GM21717 (cell line): Measurements from ENCODE around the gene ZNF264.
"Not testable (repeated sequence)": the region's sequence is repeated elsewhere in the genome, so short reads cannot be mapped to it uniquely, and the experiment has no call there.

Experiments used
- ATAC-seq: cut with Tn5 transposase; IDR thresholded peaks from one replicate; pipeline ENCODE4 v1.9.1; 2021; ENCODE audit warnings: mild to moderate bottlenecking, moderate library complexity; ENCODE audit not compliant: unreplicated experiment

ZNF264 gene

DNA sequence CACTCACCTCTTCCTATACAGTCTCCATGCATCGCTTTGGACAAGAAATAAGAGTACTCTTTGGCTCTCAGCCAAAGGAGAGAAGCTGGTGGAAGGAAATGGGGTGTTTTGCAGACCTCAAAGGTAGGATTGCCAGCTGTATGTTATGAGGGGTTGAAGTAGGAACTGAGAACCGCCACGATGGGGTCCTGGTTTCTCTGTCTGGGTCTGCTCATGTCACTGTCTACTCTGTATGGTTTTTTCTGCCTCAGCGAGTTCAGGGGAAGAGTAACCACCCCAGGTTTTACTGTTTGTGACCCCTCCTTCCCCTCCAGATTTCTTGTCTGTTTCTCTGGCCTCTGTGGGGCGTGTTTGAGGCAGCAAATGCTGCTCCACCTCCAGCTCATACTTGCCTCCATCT is 53.2 kb downstream of the ZNF264 start:
- no peak for ATAC-seq

DNA sequence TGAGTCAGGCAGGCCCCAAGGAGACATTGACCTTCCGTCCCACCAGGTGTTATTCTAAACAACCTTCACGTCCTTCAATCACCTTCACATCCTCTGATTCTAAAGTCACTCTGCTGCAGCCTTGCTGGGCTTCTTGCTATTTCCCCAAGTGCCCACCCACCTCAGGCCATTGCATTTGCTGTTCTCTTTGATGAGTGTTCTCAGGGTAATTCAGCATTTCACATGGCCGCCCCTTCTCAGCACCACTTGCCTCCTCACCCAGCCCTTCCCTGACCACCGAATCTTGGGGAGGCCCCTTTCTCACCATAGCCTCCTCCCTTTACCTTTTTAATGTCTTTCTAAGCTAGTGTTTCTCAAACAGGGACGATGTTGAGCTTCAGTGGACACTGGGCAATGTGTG is 53.8 kb downstream of the ZNF264 start:
- ATAC-seq = no peak

GRCh38 chr19:57245959-57246358 is 54.7 kb downstream of the ZNF264 start:
- ATAC-seq = no peak

- no peak for ATAC-seq
These were observed 57.3 kb downstream of the ZNF264 start for GRCh38 chr19:57248646-57249045.

DNA sequence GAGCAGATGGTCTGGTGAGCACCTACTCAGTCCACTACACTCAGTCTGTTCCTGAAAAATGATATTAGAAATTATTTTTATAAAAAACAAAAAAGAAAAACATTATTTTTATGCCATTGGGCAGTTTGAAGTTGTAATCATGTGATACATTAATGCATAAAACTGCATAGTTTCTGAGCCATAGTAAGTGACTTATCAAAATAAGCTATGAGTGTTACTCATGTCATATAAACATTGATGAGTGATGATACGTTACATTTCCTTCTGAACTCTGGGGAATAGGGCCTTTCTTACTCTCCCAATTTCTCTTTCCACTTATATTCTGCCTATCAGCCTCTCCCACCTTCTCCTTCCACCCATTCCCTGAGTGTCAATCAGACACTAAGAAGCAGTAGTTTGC is 58.0 kb downstream of the ZNF264 start:
- ATAC-seq = no peak

DNA sequence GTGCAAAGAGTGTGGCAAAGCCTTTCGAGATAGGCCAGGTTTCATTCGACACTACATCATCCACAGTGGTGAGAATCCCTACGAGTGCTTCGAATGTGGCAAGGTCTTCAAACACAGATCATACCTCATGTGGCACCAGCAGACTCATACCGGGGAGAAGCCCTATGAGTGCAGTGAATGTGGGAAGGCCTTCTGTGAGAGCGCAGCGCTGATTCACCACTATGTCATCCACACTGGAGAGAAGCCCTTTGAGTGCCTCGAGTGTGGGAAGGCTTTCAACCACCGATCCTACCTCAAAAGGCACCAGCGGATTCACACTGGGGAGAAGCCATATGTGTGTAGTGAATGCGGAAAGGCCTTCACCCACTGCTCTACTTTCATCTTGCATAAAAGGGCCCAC is 62.5 kb downstream of the ZNF264 start:
- not testable (repeated sequence) for ATAC-seq

- no peak for ATAC-seq
These were observed 70.7 kb downstream of the ZNF264 start for GRCh38 chr19:57262044-57262443.

GRCh38 chr19:57263244-57263741 is 72.0 kb downstream of the ZNF264 start:
- ATAC-seq = no peak

DNA sequence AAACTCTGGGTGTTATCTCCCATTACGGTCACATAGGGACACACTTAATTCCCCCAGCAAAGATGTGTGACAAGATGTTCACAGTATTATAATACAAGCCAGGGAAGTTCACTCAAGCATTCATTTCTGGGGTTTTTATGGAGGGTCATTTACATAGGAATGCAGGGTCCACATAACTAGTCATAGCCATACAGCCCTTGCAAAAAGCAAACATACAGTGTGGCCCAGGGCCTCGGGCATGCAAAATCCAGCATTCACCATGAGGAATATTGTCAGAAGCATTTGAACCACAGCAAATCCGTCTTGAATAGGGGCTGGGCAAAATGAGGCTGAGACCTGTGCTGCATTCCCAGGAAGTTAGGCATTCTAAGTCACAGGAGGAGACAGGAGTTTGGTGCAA is 76.0 kb downstream of the ZNF264 start:
- ATAC-seq = no peak

GRCh38 chr19:57269515-57270250 is 78.4 kb downstream of the ZNF264 start:
- peak; percentile 34 for ATAC-seq

DNA sequence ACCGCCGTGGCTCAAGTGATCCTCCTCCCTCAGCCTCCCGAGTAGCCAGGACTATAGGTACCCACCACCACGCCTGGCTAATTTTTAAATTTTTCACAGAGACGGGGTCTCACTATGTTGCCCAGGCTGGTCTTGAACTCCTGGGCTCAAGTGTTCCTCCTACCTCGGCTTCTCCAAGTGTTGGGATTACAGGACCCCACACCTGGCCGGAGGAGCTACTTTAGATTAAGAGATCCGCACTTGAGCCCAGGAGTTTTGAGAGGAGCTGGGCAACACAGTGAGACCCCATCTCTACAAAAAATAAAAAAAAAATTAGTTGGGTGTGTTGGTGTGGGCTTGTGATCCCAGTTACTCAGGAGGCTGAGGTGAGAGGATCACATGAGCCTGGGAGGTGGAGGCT is 80.0 kb downstream of the ZNF264 start:
- ATAC-seq = no peak
